GM18505 (cell line): Measurements from ENCODE around the gene KCNQ2.

Experiments used
- ATAC-seq: cut with Tn5 transposase; IDR thresholded peaks from one replicate; pipeline ENCODE4 v1.9.1; 2021; ENCODE audit not compliant: unreplicated experiment
- POLR2A ChIP-seq: IDR thresholded peaks from 4 replicates; pipeline ENCODE4 v1.6.1; 2011; ENCODE audit warnings: borderline replicate concordance; ENCODE audit not compliant: insufficient read depth, insufficient read length; ENCODE audit errors: extremely low read depth

KCNQ2 gene

DNA sequence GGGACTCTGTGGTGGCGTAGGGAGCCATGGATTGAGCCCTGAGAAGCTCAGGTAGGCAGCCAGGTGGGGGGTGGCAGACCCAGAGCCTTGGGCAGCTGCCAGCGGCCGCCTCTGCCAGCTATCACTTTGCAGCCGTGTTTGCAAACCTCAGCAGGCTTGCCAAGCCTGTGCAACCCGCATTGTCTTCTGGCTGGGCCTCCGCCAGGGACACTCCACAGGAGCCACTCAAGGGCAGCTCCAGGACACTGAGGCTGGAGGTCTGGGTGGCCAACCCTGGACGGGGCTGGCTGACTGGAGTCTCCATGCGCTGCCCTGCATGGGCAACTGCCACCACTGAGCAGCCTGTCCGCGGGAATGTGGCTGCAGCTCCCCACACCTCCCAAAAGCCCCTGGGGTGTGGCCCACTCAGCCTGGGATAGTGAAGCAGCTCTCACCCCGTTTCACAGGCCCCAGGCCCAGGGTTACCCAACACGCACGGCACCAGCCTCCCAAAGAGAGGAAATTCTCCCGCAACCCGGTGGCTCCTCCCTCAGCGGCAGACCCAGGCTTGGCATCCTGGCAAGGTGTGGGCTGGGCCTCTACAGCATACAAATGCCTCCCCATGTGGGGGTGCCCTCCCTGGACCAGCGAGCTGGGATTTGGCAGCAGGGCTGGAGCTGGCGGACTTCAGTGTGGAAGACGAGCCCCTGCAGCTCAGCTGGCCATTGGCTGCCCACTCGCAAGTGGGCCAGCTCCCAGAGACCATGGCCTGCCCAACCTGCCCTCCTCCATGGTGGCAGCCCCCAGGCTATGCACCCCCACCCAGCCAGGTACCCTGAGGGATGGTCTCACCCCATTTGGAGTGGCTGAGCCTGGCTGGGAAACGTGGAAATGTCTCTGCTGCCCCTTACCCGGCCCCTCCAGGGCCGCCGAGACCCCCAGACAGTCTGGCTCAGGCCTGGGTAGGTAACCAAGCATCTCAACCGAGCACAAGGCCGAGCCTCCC lies 114.2 kb downstream of the KCNQ2 start:
- no peak for ATAC-seq
- TF ChIP-seq POLR2A = no peak

GRCh38 chr20:63356931-63357879 lies 115.2 kb downstream of the KCNQ2 start:
- no peak for TF ChIP-seq POLR2A
- no peak for ATAC-seq

- ATAC-seq = no peak
- TF ChIP-seq POLR2A = no peak
Observed at GRCh38 chr20:63356511-63356910, 115.9 kb downstream of the KCNQ2 start.

DNA sequence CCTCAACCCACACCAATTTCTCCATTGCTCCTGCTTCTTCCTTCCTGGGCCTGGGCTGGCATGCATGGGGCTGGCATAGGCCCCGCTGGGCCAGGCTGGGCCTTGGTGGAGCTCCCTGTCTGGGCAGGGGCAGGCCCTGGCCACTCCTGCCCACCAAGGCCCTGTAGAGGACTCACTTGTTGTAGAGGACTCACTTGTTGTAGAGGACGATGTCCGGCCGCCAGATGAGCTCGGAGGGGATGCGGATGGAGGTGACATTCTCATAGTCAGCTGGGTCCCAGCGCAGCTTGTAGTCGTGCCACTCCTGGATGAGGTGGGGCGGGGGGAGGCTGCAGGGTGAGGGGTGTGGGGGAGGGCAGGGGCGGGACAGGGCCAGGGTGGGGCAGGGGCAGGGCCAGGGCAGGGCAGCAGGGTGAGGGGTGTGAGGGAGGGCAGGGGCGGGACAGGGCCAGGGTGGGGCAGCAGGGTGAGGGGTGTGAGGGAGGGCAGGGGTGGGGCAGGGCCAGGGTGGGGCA lies 116.6 kb downstream of the KCNQ2 start:
- TF ChIP-seq POLR2A = no peak
- no peak for ATAC-seq

DNA sequence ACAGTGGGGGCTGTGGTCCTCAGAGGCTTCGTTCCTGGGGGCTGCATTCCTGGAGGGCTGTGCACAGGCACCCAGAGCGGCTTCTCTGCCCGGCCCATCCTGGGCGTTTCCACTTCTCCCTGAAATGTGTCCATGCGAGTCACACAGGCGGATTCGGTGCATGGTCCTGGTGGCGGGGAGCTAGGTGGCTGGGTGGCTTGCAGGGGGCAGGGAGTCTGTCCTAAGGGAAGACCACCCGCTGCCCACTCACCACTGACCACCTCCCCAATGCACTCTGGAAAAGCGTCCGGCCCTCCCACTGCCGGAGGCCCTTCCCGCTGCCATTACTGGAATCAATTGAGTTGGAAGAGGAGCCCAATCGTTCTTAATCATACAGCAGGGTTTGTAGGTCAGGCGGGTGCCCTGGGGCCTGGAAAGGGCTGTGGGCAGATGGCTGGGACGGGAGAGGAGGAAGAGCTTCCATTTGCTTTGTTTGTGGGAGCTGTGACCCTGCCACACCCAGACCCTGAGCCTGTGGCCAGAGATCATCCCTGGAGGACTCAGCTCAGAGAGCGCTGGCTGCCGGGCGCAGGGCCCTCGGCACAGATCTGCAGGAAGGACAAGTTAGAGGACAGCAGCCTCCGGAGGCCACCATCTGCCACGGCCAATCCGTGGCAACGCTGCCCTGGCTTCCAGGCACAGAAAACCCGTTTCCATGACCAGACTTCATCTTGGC lies 117.7 kb downstream of the KCNQ2 start:
- no peak for TF ChIP-seq POLR2A
- ATAC-seq = no peak

DNA sequence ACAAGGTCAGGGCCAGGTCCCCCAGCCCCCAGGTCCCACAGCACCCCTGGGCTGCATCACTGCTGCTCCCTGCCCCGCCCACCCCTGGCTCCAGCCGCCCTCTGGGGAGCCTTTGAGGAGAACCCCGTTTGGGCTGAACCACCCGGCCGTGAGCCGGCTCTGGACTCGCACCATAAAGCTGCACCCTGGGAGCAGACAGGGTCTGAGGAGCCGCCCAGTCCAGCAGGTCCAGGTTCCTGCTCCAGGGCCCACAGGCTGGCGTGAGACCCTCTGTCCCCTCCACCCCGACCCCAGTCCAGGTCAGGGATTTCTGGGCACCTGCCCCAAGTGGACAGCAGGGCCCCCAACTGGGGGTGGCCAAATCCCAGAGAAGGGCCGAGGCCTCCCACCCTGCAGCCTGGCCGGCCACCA lies 119.6 kb downstream of the KCNQ2 start:
- ATAC-seq = no peak
- TF ChIP-seq POLR2A = no peak

- no peak for TF ChIP-seq POLR2A
- no peak for ATAC-seq
Observed at GRCh38 chr20:63351811-63352591, 120.5 kb downstream of the KCNQ2 start.

GRCh38 chr20:63351326-63351700 lies 121.1 kb downstream of the KCNQ2 start:
- no peak for ATAC-seq
- no peak for TF ChIP-seq POLR2A

DNA sequence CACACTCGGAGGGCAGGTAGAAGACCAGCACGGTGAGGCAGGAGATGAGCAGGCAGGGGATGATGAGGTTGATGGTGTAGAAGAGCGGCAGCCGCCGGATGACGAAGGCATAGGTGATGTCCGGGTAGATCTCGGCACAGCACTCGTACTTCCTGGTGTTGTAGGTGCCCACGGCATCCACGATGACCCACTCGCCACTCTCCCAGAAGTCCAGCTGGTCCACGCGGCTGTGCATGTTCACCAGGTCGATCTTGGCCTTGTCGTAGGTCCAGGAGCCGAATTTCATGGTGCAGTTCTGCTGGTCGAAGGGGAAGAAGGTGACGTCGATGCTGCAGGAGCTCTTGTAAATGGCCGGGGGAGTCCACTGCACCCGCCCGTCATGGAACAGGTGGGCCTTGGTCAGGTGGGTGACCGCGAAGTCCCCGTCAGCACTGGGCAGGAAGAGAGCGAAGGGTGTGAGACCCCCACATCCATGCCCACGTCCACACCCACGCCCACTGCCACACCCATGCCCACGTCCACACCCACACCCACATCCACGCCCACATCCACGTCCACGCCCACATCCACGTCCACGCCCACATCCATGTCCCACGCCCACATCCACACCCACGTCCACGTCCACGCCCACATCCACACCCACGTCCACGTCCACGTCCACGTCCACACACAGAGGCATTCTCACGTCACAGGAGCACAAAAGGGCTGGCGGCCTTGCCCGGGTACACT lies 121.7 kb downstream of the KCNQ2 start:
- ATAC-seq = no peak
- TF ChIP-seq POLR2A = no peak
